Measurements from ENCODE around the gene EVL. TPM values are rescaled to one million over a fixed set of nuclear protein-coding genes. Genes with fewer than 3 reads are reported as not detected.

The EVL gene
- total RNA-seq, 1 donor = 14.4 TPM

GRCh38 chr14:100081997-100082625 is 16.9 kb downstream of the EVL start:
- no peak for TF ChIP-seq CTCF (IDR thresholded peaks at IDR 0.05; ENCODE audit: insufficient read depth, low read length)
- no peak overlapping the region for H3K4me3 ChIP-seq (ENCODE audit: low read depth, low read length)
- no peak for DNase-seq (ENCODE audit: low read depth)

GRCh38 chr14:100082723-100083122 is 17.5 kb downstream of the EVL start:
- TF ChIP-seq CTCF (IDR thresholded peaks at IDR 0.05; ENCODE audit: insufficient read depth, low read length) = no peak
- DNase-seq (ENCODE audit: low read depth) = no peak
- no peak overlapping the region for H3K4me3 ChIP-seq (ENCODE audit: low read depth, low read length)

GRCh38 chr14:100083706-100084105 is 18.5 kb downstream of the EVL start:
- DNase-seq (ENCODE audit: low read depth) = no peak
- TF ChIP-seq CTCF (IDR thresholded peaks at IDR 0.05; ENCODE audit: insufficient read depth, low read length) = no peak
- no peak overlapping the region for H3K4me3 ChIP-seq (ENCODE audit: low read depth, low read length)

- TF ChIP-seq CTCF (IDR thresholded peaks at IDR 0.05; ENCODE audit: insufficient read depth, low read length) = no peak
- no peak overlapping the region for H3K4me3 ChIP-seq (ENCODE audit: low read depth, low read length)
- DNase-seq (ENCODE audit: low read depth) = no peak
Observed at GRCh38 chr14:100084591-100084990, 19.4 kb downstream of the EVL start.

- no peak for DNase-seq (ENCODE audit: low read depth)
- TF ChIP-seq CTCF (IDR thresholded peaks at IDR 0.05; ENCODE audit: insufficient read depth, low read length) = no peak
- no peak overlapping the region for H3K4me3 ChIP-seq (ENCODE audit: low read depth, low read length)
Observed at GRCh38 chr14:100085462-100085861, 20.2 kb downstream of the EVL start.

GRCh38 chr14:100086361-100086760 is 21.1 kb downstream of the EVL start:
- TF ChIP-seq CTCF (IDR thresholded peaks at IDR 0.05; ENCODE audit: insufficient read depth, low read length) = no peak
- no peak overlapping the region for H3K4me3 ChIP-seq (ENCODE audit: low read depth, low read length)

GRCh38 chr14:100088226-100088625 is 23.0 kb downstream of the EVL start:
- no peak for TF ChIP-seq CTCF (IDR thresholded peaks at IDR 0.05; ENCODE audit: insufficient read depth, low read length)
- H3K4me3 ChIP-seq (ENCODE audit: low read depth, low read length) = no peak overlapping the region
- DNase-seq (ENCODE audit: low read depth) = no peak

More at GRCh38 chr14:100086361-100086760, 21.1 kb downstream of the EVL start:
- no peak for DNase-seq (ENCODE audit: low read depth)
